CD4-positive, alpha-beta T cell treated with Interleukin-6 for 4 hours (primary cell): ENCODE data around the gene PRSS21.
A peak's percentile ranks its signal among the peaks of the same experiment; 100 is the strongest.

Experiments
- DNase-seq: peaks from one replicate; pipeline ENCODE4 v3.0.0-alpha.2; 2020; ENCODE audit warnings: mixed read lengths

Gene PRSS21

GRCh38 chr16:2846511-2847310 is 29.7 kb downstream of the PRSS21 start:
- DNase-seq: no peak

DNA sequence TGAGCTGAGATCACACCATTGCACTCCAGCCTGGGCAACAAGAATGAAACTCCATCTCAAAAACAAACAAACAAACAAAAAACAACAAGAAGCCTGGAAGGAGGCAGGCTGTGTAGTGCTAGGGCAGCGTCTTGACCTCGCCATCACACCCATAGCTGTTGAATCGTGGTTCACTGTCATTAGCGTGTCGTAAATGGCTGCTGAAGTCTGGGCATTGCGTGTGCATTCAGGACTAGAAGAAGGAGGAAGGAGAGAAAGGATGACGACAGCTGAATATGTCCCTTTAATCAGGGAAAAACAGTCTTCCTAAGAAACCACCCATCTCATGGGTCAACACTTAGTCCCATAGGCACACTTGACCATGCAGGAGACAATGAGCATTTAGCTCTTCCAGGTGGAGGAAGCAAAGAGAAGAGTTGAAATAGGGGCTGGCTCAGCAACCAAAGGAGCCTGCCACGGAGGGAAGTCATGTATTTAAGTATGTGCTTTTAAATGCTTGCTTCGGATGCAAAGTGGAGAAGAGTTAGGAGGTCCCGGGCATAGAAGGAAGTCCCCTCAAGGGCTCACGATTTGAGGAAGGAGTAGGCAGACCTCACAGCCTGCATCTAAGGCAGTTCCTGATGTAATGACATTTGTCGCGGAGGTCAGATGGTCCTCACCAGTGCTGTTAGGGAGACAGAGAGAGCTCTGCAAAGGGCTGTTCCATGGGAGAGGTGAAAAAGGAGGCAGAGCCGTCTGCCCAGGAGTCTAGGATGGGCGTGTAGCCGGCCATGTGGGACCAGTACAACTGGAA is 32.1 kb downstream of the PRSS21 start:
- DNase-seq: no peak

DNA sequence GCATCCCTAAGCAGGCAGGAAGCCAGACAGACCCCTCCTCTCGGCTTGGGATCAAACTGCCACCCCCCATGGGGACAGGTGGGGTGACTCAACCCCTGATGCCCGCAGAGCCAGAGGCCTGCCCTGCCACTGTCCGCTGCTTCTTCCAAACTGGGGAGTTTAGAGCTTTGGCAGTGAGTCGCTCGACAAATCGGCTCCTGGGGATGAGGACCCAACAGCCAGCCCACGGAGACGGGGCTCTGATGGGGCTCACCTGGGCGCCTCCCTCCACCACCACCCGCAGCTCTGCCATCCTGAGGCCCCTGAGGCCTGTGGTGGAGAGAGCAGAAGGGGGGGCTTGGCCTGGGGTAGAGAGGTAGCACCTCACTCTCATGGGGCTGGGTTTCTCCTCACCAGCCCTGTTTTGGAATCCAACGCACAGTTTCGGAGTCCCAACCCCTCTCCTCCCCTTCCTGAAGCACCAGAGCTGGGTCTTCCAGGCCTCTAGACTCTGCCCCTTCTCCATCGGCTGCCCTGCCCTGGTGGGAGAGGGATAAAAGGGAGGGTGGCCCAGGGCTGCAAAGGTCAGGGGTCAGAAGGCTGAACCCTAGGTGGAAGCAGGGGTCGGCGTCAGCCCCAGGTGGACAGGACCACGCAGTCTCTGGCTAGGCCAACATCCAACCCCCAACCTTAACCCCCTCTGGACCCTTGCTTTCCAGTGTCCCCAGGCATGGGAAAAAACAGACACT is 35.1 kb downstream of the PRSS21 start:
- DNase-seq: no peak

- no peak for DNase-seq
These were observed 35.9 kb downstream of the PRSS21 start for GRCh38 chr16:2852731-2853507.

GRCh38 chr16:2853531-2854073 is 36.6 kb downstream of the PRSS21 start:
- DNase-seq: no peak

- no peak for DNase-seq
These were observed 37.8 kb downstream of the PRSS21 start for GRCh38 chr16:2854700-2855309.

GRCh38 chr16:2855536-2855935 is 38.5 kb downstream of the PRSS21 start:
- DNase-seq: no peak

GRCh38 chr16:2856061-2856670 is 39.1 kb downstream of the PRSS21 start:
- DNase-seq: no peak

- DNase-seq: no peak
These were observed 39.8 kb downstream of the PRSS21 start for GRCh38 chr16:2856686-2857450.

DNA sequence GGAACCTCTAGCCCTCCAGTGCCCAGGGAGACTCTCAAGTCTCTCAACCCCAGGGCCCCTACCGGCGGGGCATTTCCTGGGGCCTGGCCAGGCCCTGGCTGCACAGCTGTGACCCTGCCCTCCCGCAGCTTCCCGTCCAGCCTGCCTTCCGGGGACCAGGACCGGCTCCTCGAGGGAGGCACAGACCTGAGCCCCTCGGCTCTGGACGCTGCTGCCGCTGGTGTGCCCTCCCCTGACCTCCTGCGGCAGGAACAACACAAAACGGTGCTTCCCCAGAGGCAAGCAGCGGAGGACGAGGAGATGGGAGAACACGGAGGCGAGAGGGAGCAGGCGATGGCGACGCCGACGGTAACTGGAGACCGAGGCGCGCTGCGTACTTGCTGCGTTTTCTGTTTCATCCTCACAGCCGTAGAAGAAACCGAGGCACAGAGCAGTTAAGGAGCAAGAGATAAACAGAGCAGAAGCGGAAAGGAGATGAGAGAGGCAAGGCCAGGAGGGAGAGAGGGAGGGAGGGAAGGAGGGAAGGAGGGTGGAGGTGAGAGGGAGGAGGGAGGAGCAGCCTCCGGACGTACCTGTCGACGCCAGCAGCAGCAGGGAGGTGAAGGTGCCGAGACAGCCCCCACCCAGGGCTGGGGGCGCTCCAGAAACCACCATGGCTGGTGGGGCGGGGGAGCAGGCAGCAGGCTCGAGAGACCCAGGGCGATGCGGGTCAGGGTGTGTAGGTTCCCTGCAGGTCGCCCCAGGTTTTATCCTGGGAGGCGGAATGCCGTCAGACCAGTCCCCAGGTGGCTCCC is 40.6 kb downstream of the PRSS21 start, which contains the start of gene PRSS22:
PRSS22 (minus strand) TSS at position 720 of the 794 bp plus-strand sequence; CDS start at position 654, 66 bp downstream.
- peak; percentile 18 for DNase-seq

DNA sequence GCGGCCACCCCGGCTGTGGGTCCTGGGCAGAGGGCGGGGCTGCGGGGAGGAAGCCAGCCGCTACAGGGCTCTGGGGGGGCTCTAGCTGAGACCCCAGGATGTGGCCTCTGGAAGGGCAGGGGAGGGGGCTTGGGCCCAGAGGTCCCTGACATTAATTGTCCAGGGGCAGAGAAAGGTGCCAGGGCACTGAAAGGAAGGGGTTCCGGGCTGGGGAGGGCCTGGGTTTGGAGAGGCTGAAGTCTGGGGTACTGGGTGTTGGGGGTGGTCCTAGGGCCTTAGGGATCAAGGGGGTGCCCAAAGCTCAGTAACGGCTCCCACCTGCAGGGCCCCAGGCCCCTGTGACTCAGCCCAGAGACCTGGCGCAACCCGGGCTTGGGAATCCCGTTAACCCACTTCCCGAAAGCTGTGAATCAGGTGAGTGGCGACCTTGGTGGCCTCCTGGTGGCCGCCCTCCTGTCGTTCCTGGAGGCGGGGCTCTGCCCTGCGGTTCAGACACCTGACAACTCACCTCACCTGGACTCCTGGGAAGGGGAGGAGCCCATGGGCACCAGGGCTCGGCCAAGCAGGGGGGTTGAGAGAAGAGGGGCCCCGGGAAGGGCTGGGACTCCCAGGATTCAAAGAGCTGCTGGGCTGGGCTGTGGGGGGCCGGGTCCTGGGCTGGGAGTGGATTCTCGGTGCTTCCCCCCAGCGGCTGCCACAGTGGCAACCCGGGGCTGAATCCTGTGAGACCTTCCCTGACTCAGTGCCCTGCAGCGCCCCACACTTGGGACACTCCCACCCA is 41.4 kb downstream of the PRSS21 start:
- peak; percentile 15 for DNase-seq

GRCh38 chr16:2859686-2860265 is 42.7 kb downstream of the PRSS21 start:
- DNase-seq: no peak

DNA sequence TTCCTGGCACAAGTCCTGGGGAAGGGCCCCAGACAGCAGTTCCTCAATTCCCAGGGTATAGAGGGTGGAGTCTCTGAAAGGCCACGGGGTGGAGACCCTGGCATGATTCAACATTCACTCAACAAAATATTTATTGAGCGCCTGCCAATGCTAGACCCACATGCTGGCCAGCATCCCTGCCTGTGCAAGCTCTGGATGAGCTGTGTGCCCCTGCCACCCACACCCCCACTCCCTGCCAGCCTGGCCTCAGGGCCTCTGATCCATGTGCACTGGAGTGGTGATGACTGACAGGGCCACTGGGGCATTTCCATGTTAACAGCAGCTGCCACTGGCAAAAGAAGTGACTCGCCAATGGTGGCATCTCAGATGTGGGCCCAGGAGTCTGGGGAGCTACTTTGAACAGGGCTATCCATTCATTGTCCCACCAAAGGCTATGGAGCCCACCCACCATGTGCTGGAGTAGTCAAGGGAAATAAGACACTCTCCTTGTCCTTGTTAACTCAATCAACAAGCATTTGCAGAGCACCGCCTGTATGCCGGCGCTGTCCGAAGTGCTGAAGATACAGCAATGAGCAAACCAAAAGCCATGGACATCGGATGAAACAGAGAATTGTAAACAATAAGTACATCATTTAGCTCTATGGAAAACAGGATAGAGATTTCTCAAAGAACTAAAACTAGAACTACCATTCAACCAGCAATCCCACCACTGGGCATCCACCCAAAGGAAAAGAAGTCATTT is 44.0 kb downstream of the PRSS21 start:
- no peak for DNase-seq

GRCh38 chr16:2865651-2866050 is 48.6 kb downstream of the PRSS21 start:
- no peak for DNase-seq

GRCh38 chr16:2866431-2866830 is 49.4 kb downstream of the PRSS21 start:
- DNase-seq: no peak

DNA sequence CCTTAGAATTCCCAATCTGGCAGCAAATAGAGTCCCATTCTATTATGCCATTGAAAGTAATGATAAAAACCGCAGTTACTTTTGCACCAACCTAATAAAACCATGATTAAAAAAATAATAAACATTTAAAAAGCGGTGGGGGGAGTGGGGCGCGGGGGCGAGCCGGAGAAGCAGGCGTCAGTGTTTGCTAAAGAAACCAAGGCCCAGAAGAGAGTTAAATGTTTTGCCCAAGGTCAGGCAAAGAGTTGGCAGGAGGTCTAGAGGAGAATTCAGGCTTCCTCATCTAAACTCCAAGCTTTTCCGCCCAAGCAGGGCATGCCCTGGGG is 50.6 kb downstream of the PRSS21 start:
- DNase-seq: no peak

DNA sequence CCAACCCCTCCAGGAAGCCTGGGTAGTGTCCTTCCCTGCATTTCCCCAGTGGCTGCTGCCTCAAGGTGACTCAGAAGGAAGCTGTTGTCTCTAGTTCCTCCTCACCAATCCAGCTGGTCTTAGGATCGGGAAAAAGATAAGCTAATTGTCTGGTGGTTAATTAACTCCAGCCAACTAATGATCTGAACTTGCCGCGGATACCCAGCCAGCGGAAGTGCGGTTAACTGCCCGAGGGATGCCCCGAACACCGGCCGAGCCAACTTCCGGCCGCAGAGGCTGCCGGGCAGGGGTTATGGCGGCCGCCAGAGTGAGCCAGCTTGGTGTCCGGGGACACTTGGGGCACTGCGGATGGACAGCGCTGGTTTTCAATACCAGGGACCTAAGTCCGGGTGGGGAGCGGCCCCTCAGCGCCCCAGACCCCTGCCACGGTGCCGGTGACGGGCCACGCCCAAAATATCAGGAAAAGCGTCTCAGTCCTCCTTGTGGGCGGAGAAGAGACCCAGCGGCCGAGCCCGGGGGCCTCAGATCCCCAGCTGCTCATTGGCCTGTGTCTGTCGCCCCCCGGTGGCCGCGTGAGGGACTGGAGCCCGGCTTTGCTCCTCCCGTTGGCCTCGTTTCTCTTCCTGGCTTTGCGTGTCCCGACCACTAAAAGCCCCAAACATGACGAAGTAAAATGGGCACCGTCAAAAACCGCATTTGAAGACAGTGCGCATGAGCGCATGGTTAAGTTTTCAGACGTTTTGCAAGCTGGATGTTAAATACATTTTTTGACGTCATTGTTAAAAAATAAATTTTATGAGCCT is 51.2 kb downstream of the PRSS21 start:
- peak; percentile 94 for DNase-seq
